HCT116 (cell line): Measurements from ENCODE around the gene SLC7A9.

Experiments used
- ELF1 ChIP-seq: IDR thresholded peaks from 2 replicates; pipeline ENCODE4 v1.6.1; 2012; ENCODE audit warnings: low read depth, borderline replicate concordance
- EZH2 ChIP-seq: fragments of 200-600 bp; sonication (generic); IDR thresholded peaks from 2 replicates; pipeline ENCODE4 v1.6.1; 2017; ENCODE audit warnings: antibody characterized with exemption, mixed run types
- POLR2A ChIP-seq: IDR thresholded peaks from 2 replicates; pipeline ENCODE4 v1.7.0; 2011; ENCODE audit warnings: borderline replicate concordance; ENCODE audit not compliant: insufficient read depth, insufficient read length; ENCODE audit errors: extremely low read depth
- TF ChIP-seq, protein P1 (sequence below): IDR thresholded peaks from 2 replicates; pipeline ENCODE4 v1.6.1; 2012
- TF ChIP-seq, protein P2 (sequence below): IDR thresholded peaks from 2 replicates; pipeline ENCODE4 v1.6.1; 2012

DNA sequence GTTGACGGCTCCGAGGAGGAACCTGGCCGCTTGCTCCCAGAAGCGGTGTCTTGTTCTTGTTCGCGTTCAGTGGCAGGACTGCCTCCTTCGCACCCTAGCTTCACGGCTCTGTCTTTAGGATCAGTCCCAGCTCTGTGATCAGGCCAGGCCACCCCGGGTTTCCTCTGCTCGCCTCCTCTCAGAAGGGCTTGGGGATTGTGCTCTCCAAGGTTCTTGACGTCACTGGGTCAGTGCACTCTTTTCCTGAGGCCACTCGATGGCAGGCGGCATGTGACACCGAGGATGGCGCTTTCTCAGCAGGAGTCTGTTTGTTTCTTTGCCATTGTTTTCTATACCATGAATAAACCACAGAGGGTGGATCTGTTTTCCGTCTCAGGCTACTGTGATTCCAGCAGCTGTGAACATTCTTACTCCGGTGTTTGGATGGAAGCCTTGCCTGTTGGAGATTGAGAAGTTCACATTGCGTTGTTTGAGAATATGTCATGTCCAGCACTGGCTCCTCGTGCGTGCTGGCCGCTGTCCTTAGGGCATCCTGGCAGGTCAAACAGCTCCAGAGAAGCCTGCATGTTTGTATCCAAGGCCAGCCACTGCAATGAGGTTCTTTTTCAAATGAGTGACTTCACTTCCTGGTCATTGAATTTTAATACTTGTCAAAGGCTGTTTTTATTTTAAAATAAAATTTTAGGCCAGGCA, 44.5 kb downstream of the SLC7A9 start:
- TF ChIP-seq EZH2 (no peak), POLR2A (no peak), ELF1 (no peak)
- TF ChIP-seq, protein P1, sequence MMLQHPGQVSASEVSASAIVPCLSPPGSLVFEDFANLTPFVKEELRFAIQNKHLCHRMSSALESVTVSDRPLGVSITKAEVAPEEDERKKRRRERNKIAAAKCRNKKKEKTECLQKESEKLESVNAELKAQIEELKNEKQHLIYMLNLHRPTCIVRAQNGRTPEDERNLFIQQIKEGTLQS: no peak
- TF ChIP-seq, protein P2, sequence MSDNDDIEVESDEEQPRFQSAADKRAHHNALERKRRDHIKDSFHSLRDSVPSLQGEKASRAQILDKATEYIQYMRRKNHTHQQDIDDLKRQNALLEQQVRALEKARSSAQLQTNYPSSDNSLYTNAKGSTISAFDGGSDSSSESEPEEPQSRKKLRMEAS: no peak
